ENCODE data around the gene ISM1.

DNA sequence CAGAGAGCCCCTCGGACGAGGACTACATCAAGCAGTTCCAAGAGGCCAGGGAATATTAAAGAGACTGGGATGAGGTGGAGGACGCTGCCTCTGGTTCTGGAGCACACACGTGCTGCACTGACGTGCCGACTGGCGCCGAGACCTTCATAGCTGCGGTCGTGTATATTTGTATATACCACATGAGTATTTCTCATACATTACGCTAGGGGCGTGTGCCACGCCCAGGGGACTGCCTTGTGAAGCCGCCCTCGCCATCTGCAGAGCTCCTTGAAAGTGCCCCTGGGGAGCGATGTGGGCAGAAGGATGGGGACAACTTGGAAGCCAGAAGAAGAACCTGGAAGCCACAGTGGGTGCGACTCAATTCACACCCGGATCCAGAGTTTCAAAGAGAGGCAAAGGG lies 78.3 kb downstream of the ISM1 start:
- TF ChIP-seq, protein P1, sequence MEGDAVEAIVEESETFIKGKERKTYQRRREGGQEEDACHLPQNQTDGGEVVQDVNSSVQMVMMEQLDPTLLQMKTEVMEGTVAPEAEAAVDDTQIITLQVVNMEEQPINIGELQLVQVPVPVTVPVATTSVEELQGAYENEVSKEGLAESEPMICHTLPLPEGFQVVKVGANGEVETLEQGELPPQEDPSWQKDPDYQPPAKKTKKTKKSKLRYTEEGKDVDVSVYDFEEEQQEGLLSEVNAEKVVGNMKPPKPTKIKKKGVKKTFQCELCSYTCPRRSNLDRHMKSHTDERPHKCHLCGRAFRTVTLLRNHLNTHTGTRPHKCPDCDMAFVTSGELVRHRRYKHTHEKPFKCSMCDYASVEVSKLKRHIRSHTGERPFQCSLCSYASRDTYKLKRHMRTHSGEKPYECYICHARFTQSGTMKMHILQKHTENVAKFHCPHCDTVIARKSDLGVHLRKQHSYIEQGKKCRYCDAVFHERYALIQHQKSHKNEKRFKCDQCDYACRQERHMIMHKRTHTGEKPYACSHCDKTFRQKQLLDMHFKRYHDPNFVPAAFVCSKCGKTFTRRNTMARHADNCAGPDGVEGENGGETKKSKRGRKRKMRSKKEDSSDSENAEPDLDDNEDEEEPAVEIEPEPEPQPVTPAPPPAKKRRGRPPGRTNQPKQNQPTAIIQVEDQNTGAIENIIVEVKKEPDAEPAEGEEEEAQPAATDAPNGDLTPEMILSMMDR (IDR thresholded peaks at IDR 0.05; ENCODE audit: poor library complexity, severe bottlenecking), result no peak
- TF ChIP-seq EP300 (conservative IDR thresholded peaks at IDR 0.05; ENCODE audit: poor library complexity, severe bottlenecking) (no peak), POLR2AphosphoS5 (IDR thresholded peaks at IDR 0.05) (no peak), SMC3 (conservative IDR thresholded peaks at IDR 0.05; ENCODE audit: poor library complexity) (no peak), EZH2 (IDR thresholded peaks at IDR 0.05; ENCODE audit: borderline replicate concordance, insufficient read depth, low read length, poor library complexity, severe bottlenecking) (no peak), TAF1 (IDR thresholded peaks at IDR 0.05; ENCODE audit: low read depth) (no peak)
- TF ChIP-seq, protein P2, sequence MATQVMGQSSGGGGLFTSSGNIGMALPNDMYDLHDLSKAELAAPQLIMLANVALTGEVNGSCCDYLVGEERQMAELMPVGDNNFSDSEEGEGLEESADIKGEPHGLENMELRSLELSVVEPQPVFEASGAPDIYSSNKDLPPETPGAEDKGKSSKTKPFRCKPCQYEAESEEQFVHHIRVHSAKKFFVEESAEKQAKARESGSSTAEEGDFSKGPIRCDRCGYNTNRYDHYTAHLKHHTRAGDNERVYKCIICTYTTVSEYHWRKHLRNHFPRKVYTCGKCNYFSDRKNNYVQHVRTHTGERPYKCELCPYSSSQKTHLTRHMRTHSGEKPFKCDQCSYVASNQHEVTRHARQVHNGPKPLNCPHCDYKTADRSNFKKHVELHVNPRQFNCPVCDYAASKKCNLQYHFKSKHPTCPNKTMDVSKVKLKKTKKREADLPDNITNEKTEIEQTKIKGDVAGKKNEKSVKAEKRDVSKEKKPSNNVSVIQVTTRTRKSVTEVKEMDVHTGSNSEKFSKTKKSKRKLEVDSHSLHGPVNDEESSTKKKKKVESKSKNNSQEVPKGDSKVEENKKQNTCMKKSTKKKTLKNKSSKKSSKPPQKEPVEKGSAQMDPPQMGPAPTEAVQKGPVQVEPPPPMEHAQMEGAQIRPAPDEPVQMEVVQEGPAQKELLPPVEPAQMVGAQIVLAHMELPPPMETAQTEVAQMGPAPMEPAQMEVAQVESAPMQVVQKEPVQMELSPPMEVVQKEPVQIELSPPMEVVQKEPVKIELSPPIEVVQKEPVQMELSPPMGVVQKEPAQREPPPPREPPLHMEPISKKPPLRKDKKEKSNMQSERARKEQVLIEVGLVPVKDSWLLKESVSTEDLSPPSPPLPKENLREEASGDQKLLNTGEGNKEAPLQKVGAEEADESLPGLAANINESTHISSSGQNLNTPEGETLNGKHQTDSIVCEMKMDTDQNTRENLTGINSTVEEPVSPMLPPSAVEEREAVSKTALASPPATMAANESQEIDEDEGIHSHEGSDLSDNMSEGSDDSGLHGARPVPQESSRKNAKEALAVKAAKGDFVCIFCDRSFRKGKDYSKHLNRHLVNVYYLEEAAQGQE (IDR thresholded peaks at IDR 0.05; ENCODE audit: borderline replicate concordance), result no peak

Measured in neural cell (in vitro differentiated cells).